Pancreas (tissue), 10 donors: Measurements from ENCODE around the gene CACNG3. TPM values are rescaled to one million over a fixed set of nuclear protein-coding genes. Genes with fewer than 3 reads are reported as not detected.

Experiments
- ATAC-seq, 4 donors: fragments of 200-7000 bp; cut with Tn5 transposase; one replicate each; pipeline versions ENCODE4 v1.8.0 to v1.9.1; 2020; ENCODE audit warnings: mild to moderate bottlenecking in 4 of 4, moderate library complexity in 4 of 4
- DNase-seq, 6 donors: peaks; one replicate each; pipeline ENCODE4 v3.0.0-alpha.2; 2020
- FAIRE-seq: peaks from 2 replicates; lab custom pipeline; 2012; peaks lifted over from hg19 to GRCh38; lab: Jason Lieb, UNC
- H3K27ac ChIP-seq, 4 donors: fragments of 200-600 bp; sonication (generic); 1 replicate in 3 of 4; 2 replicates in 1 of 4; pipeline versions ENCODE4 v1.5.0 to v1.8.0; 2020
- H3K27me3 ChIP-seq, 4 donors: fragments of 200-600 bp; one replicate each; pipeline ENCODE4 v1.8.0; 2021
- H3K36me3 ChIP-seq, 3 donors: fragments of 200-600 bp; sonication (generic) in 1 of 3; one replicate each; pipeline versions ENCODE4 v1.5.0 to v1.8.0; 2020 to 2021
- H3K4me1 ChIP-seq, 3 donors: fragments of 200-600 bp; one replicate each; pipeline ENCODE4 v1.8.0; 2021
- H3K4me3 ChIP-seq, 4 donors: fragments of 200-600 bp; sonication (generic) in 2 of 4; one replicate each; pipeline versions ENCODE4 v1.5.0 to v1.8.0; 2020 to 2021
- H3K9me3 ChIP-seq, 4 donors: fragments of 200-600 bp; one replicate each; pipeline ENCODE4 v1.8.0; 2021
- CTCF ChIP-seq, 4 donors: fragments of 200-600 bp; sonication (generic) in 3 of 4; IDR thresholded peaks; one replicate each; pipeline versions ENCODE4 v1.5.0 to v1.8.0; 2021; ENCODE audit warnings: antibody characterized with exemption in 4 of 4
- WGBS, 2 donors: extraction: QIAGEN DNeasy Blood & Tissue Kit; methylation state at CpG; one replicate each; pipeline ENCODE4 v1.1.7; 2013; 5-methylcytosine and 5-hydroxymethylcytosine counted together
- intact Hi-C, 3 donors: fragments of 100-400 bp; cut with DNase I; formaldehyde crosslinking; loops; one replicate each; pipeline versions ENCODE4 v1.11.1 to v1.14.2; 2022
- polyA plus RNA-seq, 2 donors: library from polyadenylated mRNA; stranded (reverse); fragments of 200-250 nt; gene quantifications; one replicate each; pipeline ENCODE4 v1.2.3, GENCODE V29; 2013
- total RNA-seq, 6 donors: library from RNA; stranded (reverse); fragmentation: NEBNext Ultra II Directional in 4 of 6; extraction: Animal tissue kit (Norgen Biotek cat#: 25700) in 4 of 6; gene quantifications; one replicate each; pipeline versions ENCODE4 v1.2.1 to v1.2.4, GENCODE V29; 2021 to 2023
- donor health status: healthy with polysubstance abuse.
- donor health status: DM: no; HTN: no; CAD: no; lungs with moderate emphysema.
- donor health status: DM: no; HTN: no; CAD: no.
- donor health status: control.
- donor health status: control.
- donor health status: Bipolar disorder and iron deficiency.
- donor health status: DM: yes; HTN: yes; CAD: no.
- donor health status: DM: no; HTN: no; CAD: no.
- donor health status: DM: no; HTN: no; CAD: no.
- donor health status: DM: yes; HTN: yes; CAD: no.

The CACNG3 gene
- total and polyA plus RNA-seq, 8 donors: not detected

GRCh38 chr16:24273508-24274182 lies 17.5 kb downstream of the CACNG3 start:
- Histone ChIP-seq H3K36me3 (no peaks in the 10 kb centered on the region), H3K9me3 (no peaks in the 10 kb centered on the region), H3K27me3 (no peaks in the 10 kb centered on the region), H3K27ac (no peak overlapping the region), H3K4me1 (no peaks in the 10 kb centered on the region), H3K4me3 (no peak overlapping the region)
- intact Hi-C loops: no loop called here
- DNase-seq (no peak), FAIRE-seq (no peak), ATAC-seq (no peak)
- no peak for TF ChIP-seq CTCF (IDR thresholded peaks at IDR 0.05)
- 72 to 86% methylated on average over 8 of the region's 8 CpGs for WGBS, 2 donors

- Histone ChIP-seq H3K27ac (no peak overlapping the region), H3K4me3 (no peak overlapping the region), H3K4me1 (no peaks in the 10 kb centered on the region), H3K27me3 (no peaks in the 10 kb centered on the region), H3K9me3 (no peaks in the 10 kb centered on the region), H3K36me3 (no peaks in the 10 kb centered on the region)
- no peak for TF ChIP-seq CTCF (IDR thresholded peaks at IDR 0.05)
- no peak for DNase-seq
- WGBS, 2 donors: 68 to 97% methylated on average over 2 of the region's 2 CpGs
- no peak for ATAC-seq
- FAIRE-seq: no peak
- intact Hi-C loops: no loop called here
These were observed 19.3 kb downstream of the CACNG3 start for GRCh38 chr16:24275413-24275812.

DNA sequence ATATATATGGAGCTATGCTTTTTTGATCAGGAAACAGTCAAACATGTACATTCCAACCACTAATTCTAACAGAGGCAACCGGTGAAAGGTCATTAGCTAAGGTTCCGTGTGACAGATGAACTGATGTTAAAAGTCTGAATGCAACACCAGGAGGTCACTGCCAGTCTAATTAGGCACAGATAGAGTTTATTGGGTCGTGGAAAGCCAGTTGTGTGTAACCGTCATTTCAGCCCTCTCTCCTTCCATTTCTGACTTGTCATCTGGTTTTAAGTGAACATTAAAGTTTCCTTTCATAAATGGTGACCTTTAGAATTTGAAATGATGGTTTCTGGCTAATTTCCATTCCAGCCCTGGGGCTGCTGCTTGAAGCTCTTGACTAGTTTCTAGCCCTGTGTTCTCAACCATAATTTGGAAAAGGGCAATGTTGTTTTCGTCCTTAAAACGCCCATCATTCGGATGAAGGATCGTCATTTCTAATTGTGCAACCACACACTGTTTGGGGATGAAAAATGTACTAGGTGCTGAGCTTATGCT lies 23.9 kb downstream of the CACNG3 start:
- 55 to 66% methylated on average over 8 of the region's 8 CpGs for WGBS, 2 donors
- no peak for TF ChIP-seq CTCF (IDR thresholded peaks at IDR 0.05)
- no peaks in the 10 kb centered on the region for H3K36me3 ChIP-seq
- no peak overlapping the region for H3K27ac ChIP-seq
- FAIRE-seq (no peak), ATAC-seq (no peak), DNase-seq (no peak)
- intact Hi-C loops: no loop called here
- H3K4me3 ChIP-seq: no peak overlapping the region
- no peaks in the 10 kb centered on the region for H3K9me3 ChIP-seq
- no peaks in the 10 kb centered on the region for H3K27me3 ChIP-seq
- no peaks in the 10 kb centered on the region for H3K4me1 ChIP-seq

DNA sequence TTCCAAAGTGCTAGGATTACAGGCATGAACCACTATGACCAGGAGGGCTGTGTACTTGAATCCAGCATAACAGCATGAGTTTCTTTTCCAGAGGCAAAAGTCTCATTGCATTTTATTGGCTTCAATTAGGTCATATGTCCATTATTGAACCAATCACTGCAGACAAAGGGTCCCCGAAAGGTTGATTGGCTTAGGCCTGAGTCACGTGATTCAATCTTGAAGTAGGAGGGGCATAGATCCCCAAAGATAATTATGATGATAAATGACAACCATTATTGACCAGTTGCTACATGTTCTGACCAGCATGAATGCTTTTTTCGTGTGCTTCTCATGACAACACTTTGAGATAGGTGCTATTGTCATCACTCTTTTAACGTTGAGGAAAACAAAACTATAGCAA lies 25.3 kb downstream of the CACNG3 start:
- intact Hi-C loops: no loop called here
- FAIRE-seq: no peak
- H3K36me3 ChIP-seq: no peaks in the 10 kb centered on the region
- H3K4me3 ChIP-seq: no peak overlapping the region
- no peak for ATAC-seq
- no peak for TF ChIP-seq CTCF (IDR thresholded peaks at IDR 0.05)
- no peaks in the 10 kb centered on the region for H3K9me3 ChIP-seq
- no peak overlapping the region for H3K27ac ChIP-seq
- 43 to 45% methylated on average over 4 of the region's 4 CpGs for WGBS, 2 donors
- H3K27me3 ChIP-seq: peaks cover 0 to 1% (median 0%) of the 10 kb centered on the region in 4 donors
- no peaks in the 10 kb centered on the region for H3K4me1 ChIP-seq
- no peak for DNase-seq

DNA sequence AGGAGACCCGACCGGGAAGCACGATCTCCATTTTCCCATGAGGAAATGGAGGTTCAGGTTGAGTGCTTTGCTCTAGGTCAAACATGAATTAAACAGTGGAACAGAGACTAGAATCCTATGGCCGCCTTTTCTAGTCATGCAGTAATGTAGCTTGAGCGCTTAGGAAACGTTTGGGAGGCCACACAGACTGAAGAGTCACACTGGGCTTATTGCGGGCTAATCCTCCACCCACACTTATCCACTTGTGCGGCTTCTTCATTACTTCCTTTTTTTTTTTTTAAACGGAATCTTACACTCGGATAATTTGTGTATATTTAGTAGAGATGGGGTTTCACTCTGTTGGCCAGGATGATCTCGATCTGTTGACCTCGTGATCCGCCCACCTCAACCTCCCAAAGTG lies 26.0 kb downstream of the CACNG3 start:
- no peak for TF ChIP-seq CTCF (IDR thresholded peaks at IDR 0.05)
- H3K4me1 ChIP-seq: no peaks in the 10 kb centered on the region
- intact Hi-C loops: no loop called here
- DNase-seq (no peak), FAIRE-seq (no peak), ATAC-seq (no peak)
- WGBS, 2 donors: 54 to 74% methylated on average over 13 of the region's 13 CpGs
- H3K27me3 ChIP-seq: peaks cover 0 to 3% (median 0%) of the 10 kb centered on the region in 4 donors
- no peaks in the 10 kb centered on the region for H3K36me3 ChIP-seq
- H3K27ac ChIP-seq: no peak overlapping the region
- H3K9me3 ChIP-seq: no peaks in the 10 kb centered on the region
- no peak overlapping the region for H3K4me3 ChIP-seq
